K562 (cell line): ENCODE measurements around the gene RNF121. TPM values are rescaled to one million over a fixed set of nuclear protein-coding genes. Genes with fewer than 3 reads are reported as not detected.

ENCODE experiments used
- ATF3 ChIP-seq, 2 experiments: fragments of 450-650 bp in 1 of 2; sonication (generic) in 1 of 2; formaldehyde crosslinking in 1 of 2; IDR thresholded peaks in 1 of 2; conservative IDR thresholded peaks in 1 of 2; 2 replicates each; pipeline versions ENCODE4 v1.6.1 to v1.8.1; 2016 to 2023; ENCODE audit warnings: mild to moderate bottlenecking in 2 of 2, moderate library complexity in 2 of 2, inconsistent platforms in 1 of 2, missing genetic modification reagents in 1 of 2
- BCL6 ChIP-seq: fragments of 250-450 bp; sonication (Bioruptor Pico); IDR thresholded peaks from 2 replicates; pipeline ENCODE4 v1.4.0; 2020
- BHLHE40 ChIP-seq: IDR thresholded peaks from 2 replicates; pipeline ENCODE4 v1.6.1; 2011; ENCODE audit warnings: low read length, improper control_type of control experiment
- COPS2 ChIP-seq: fragments of 450-650 bp; conservative IDR thresholded peaks from 2 replicates; pipeline ENCODE4 v1.6.1; 2016; ENCODE audit warnings: mild to moderate bottlenecking, moderate library complexity
- DPF2 ChIP-seq: fragments of 450-650 bp; IDR thresholded peaks from 2 replicates; pipeline ENCODE4 v1.6.1; 2016
- ETV6 ChIP-seq, 3 experiments: fragments of 150-350 bp in 1 of 3; sonication (generic) in 1 of 3; formaldehyde crosslinking in 1 of 3; IDR thresholded peaks; 2 replicates each; pipeline versions ENCODE4 v1.6.1 to v1.8.0; 2014 to 2022; ENCODE audit warnings: borderline replicate concordance in 2 of 3, low read depth in 2 of 3, antibody characterized with exemption in 1 of 3, low read length in 1 of 3, mild to moderate bottlenecking in 1 of 3, missing genetic modification reagents in 1 of 3
- GABPB2 ChIP-seq: fragments of 250-450 bp; sonication (Bioruptor Pico); conservative IDR thresholded peaks from 2 replicates; pipeline ENCODE4 v1.5.1; 2021; ENCODE audit warnings: mild to moderate bottlenecking
- HCFC1 ChIP-seq: IDR thresholded peaks from 2 replicates; pipeline ENCODE4 v1.6.1; 2012; ENCODE audit warnings: low read depth, low read length, improper control_type of control experiment
- HDAC8 ChIP-seq: fragments of 450-650 bp; IDR thresholded peaks from 2 replicates; pipeline ENCODE4 v1.6.1; 2016; ENCODE audit warnings: mild to moderate bottlenecking, missing genetic modification characterization, moderate library complexity, missing compliant biosample characterization
- HLTF ChIP-seq: fragments of 450-650 bp; IDR thresholded peaks from 2 replicates; pipeline ENCODE4 v1.6.1; 2016
- MAZ ChIP-seq, 2 experiments: fragments of 450-650 bp in 1 of 2; sonication (generic) in 1 of 2; formaldehyde crosslinking; IDR thresholded peaks in 1 of 2; conservative IDR thresholded peaks in 1 of 2; 2 replicates each; pipeline versions ENCODE4 v1.4.0 to v1.5.0; 2020; ENCODE audit warnings: mild to moderate bottlenecking in 1 of 2, missing genetic modification reagents in 1 of 2
- MBD2 ChIP-seq: sonication (generic); IDR thresholded peaks from 2 replicates; pipeline ENCODE4 v1.6.1; 2016; ENCODE audit warnings: low read depth, borderline replicate concordance
- MED1 ChIP-seq: sonication (generic); formaldehyde crosslinking; IDR thresholded peaks from 2 replicates; pipeline ENCODE4 v1.8.1; 2023; ENCODE audit warnings: missing genetic modification reagents, borderline replicate concordance
- SLC30A9 ChIP-seq: fragments of 250-450 bp; sonication (Bioruptor Pico); IDR thresholded peaks from 2 replicates; pipeline ENCODE4 v1.8.0; 2022; ENCODE audit warnings: mild to moderate bottlenecking, moderate library complexity
- THAP7 ChIP-seq: fragments of 250-450 bp; sonication (Bioruptor Pico); IDR thresholded peaks from 2 replicates; pipeline ENCODE4 v1.5.0; 2021
- XRCC4 ChIP-seq: IDR thresholded peaks from one replicate; pipeline ENCODE4 v1.6.1; 2011; ENCODE audit not compliant: insufficient read depth, insufficient read length; ENCODE audit errors: extremely low read depth
- ZBTB33 ChIP-seq: sonication (generic); formaldehyde crosslinking; IDR thresholded peaks from 2 replicates; pipeline ENCODE4 v1.8.1; 2023; ENCODE audit warnings: mild to moderate bottlenecking, missing genetic modification reagents
- ZNF282 ChIP-seq: sonication (generic); formaldehyde crosslinking; IDR thresholded peaks from 2 replicates; pipeline ENCODE4 v1.8.1; 2023; ENCODE audit warnings: missing genetic modification reagents
- ZNF511 ChIP-seq: sonication (generic); formaldehyde crosslinking; IDR thresholded peaks from 2 replicates; pipeline ENCODE4 v1.8.0; 2022; ENCODE audit warnings: mild to moderate bottlenecking, missing genetic modification reagents
- ZNF655 ChIP-seq: fragments of 250-450 bp; sonication (Bioruptor Pico); IDR thresholded peaks from 2 replicates; pipeline ENCODE4 v1.5.0; 2021
- polyA plus RNA-seq, 8 experiments: library from polyadenylated mRNA; depleted of rRNA in 4 of 8; stranded (reverse) in 5 of 8; unstranded in 3 of 8; fragments of >200 nt; fragmentation: Nextera tagmentation in 2 of 8; fragmentation: Illumina TruSeq in 1 of 8; extraction: Ambion mirVana in 2 of 8; extraction: Trizol in 1 of 8; gene quantifications; 2 replicates each; pipeline versions ENCODE4 v1.2.1 to v1.2.3, GENCODE V29; 2011 to 2014; ENCODE audit warnings: inconsistent platforms in 1 of 8, missing spikeins in 1 of 8
- total RNA-seq, 7 experiments: library from RNA; depleted of rRNA in 6 of 7; stranded (reverse); fragments of >200 nt in 6 of 7; fragmentation: Illumina TruSeq in 2 of 7; extraction: Trizol in 2 of 7; gene quantifications; 2 replicates each; pipeline versions ENCODE4 v1.2.1 to v1.2.3, GENCODE V29; 2011 to 2021; ENCODE audit warnings: low replicate concordance in 1 of 7

RNF121 gene
- total and polyA plus RNA-seq, 9 of the 15 experiments (the other 6 are each of a cell fraction or from before 2014, with no cell fraction given), result 8.0 to 63.4 (median 20.5) TPM

- TF ChIP-seq ZBTB33 (CRISPR knock-in tag) (peak; percentile 53), BCL6 (CRISPR knock-in tag) (no peak), ZNF511 (CRISPR knock-in tag) (peak; percentile 15; the same call in 1 of the 2 replicates), ZNF282 (peak; percentile 85; the same call in 1 of the 2 replicates), GABPB2 (no peak), BHLHE40 (no peak), ETV6 (IDR thresholded peaks at IDR 0.05; ENCODE audit: borderline replicate concordance in 1 of 2, low read depth in 2 of 2, low read length in 1 of 2) (no peak), ETV6 (CRISPR knock-in tag; IDR thresholded peaks at IDR 0.05; ENCODE audit: borderline replicate concordance) (0 out of 2 replicates have a peak, but pooled peaks have one; percentile 41), SLC30A9 (CRISPR knock-in tag) (no peak), MED1 (CRISPR knock-in tag) (no peak), HCFC1 (peak; percentile 91), DPF2 (0 out of 2 replicates have a peak, but pooled peaks have one; percentile 25), HDAC8 (peak; percentile 81; the same call in 1 of the 2 replicates), ZNF655 (CRISPR knock-in tag) (no peak), HLTF (peak; percentile 74; the same call in 1 of the 2 replicates), XRCC4 (no peak), MAZ (CRISPR knock-in tag; conservative IDR thresholded peaks at IDR 0.05 in 1 of 2, IDR thresholded peaks at IDR 0.05 in 1 of 2) (no peak), MBD2 (0 out of 2 replicates have a peak, but pooled peaks have one; percentile 15), THAP7 (CRISPR knock-in tag) (no peak), COPS2 (no peak), ATF3 (IDR thresholded peaks at IDR 0.05) (no peak), ATF3 (CRISPR knock-in tag; conservative IDR thresholded peaks at IDR 0.05) (peak; percentile 54; the same call in 1 of the 2 replicates)
Measured at GRCh38 chr11:71927820-71928736, 768 bp upstream of the RNF121 start, which contains the start of gene XNDC1N (continued).
